HL-60 (cell line): ENCODE measurements around the gene SUPT6H.

ENCODE experiments used
- CTCF ChIP-seq: IDR thresholded peaks from one replicate; pipeline ENCODE4 v1.5.1; 2011; ENCODE audit warnings: low read length, control low read depth, inconsistent platforms; ENCODE audit not compliant: insufficient read depth
- GABPA ChIP-seq: IDR thresholded peaks from 2 replicates; pipeline ENCODE4 v1.6.1; 2012; ENCODE audit warnings: low read depth
- POLR2AphosphoS5 ChIP-seq: IDR thresholded peaks from 2 replicates; pipeline ENCODE4 v1.6.1; 2012; ENCODE audit warnings: low read depth
- REST ChIP-seq: IDR thresholded peaks from 2 replicates; pipeline ENCODE4 v1.6.1; 2012; ENCODE audit warnings: low read depth; ENCODE audit not compliant: insufficient replicate concordance
- SPI1 ChIP-seq: IDR thresholded peaks from 2 replicates; pipeline ENCODE4 v1.6.1; 2012; ENCODE audit warnings: low read depth, mild to moderate bottlenecking, borderline replicate concordance

GRCh38 chr17:28669918-28670317 lies 7.9 kb downstream of the SUPT6H start:
- TF ChIP-seq CTCF: no peak
- no peak for TF ChIP-seq GABPA
- no peak for TF ChIP-seq POLR2AphosphoS5
- no peak for TF ChIP-seq SPI1
- TF ChIP-seq REST: no peak
